ENCODE measurements around the gene ATPAF2.

DNA sequence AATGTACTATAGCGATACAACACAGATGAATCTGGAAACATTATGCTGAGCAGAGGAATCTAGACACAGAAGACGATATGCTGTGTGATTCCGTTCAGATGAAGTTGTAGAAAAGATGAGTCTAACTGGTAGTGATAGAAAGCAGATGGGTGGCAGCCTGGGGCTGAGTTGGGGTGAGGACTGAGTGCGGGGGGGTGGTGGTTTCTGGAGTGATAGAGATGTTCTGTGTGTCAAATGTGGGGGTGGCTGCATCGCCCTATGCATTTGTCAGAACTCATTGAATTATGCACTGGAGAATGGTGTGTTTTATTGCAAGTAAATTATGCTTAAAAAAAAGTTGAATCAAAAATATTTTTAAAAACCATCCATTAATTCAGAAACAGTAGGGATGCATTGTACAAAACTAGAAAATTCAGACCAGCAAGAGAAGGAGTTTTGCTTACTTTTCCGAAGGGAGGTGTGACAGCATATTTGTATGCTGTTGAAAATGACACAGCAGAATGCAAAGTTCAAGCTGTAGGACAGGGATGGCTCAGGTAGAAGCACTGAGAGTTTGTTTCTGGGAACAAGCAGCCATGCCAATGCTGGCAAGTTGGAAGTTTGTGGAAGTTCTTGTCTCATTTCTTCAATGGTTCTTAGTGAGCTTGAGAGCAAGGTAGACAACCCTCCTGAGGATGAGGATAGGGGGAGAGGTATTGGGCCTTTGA lies 35.8 kb upstream of the ATPAF2 start:
- no peak for TF ChIP-seq POLR2A (IDR thresholded peaks at IDR 0.05)
- TF ChIP-seq, protein P1, sequence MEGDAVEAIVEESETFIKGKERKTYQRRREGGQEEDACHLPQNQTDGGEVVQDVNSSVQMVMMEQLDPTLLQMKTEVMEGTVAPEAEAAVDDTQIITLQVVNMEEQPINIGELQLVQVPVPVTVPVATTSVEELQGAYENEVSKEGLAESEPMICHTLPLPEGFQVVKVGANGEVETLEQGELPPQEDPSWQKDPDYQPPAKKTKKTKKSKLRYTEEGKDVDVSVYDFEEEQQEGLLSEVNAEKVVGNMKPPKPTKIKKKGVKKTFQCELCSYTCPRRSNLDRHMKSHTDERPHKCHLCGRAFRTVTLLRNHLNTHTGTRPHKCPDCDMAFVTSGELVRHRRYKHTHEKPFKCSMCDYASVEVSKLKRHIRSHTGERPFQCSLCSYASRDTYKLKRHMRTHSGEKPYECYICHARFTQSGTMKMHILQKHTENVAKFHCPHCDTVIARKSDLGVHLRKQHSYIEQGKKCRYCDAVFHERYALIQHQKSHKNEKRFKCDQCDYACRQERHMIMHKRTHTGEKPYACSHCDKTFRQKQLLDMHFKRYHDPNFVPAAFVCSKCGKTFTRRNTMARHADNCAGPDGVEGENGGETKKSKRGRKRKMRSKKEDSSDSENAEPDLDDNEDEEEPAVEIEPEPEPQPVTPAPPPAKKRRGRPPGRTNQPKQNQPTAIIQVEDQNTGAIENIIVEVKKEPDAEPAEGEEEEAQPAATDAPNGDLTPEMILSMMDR (IDR thresholded peaks at IDR 0.05): no peak

Data from gastroesophageal sphincter (tissue), 3 donors.